ENCODE results near the gene ZDHHC15. TPM values are rescaled to one million over a fixed set of nuclear protein-coding genes. Genes with fewer than 3 reads are reported as not detected.
A peak's percentile ranks its signal among the peaks of the same experiment; 100 is the strongest.
"Not testable (repeated sequence)": the region's sequence is repeated elsewhere in the genome, so short reads cannot be mapped to it uniquely, and the experiment has no call there.

Gene ZDHHC15, protein sequence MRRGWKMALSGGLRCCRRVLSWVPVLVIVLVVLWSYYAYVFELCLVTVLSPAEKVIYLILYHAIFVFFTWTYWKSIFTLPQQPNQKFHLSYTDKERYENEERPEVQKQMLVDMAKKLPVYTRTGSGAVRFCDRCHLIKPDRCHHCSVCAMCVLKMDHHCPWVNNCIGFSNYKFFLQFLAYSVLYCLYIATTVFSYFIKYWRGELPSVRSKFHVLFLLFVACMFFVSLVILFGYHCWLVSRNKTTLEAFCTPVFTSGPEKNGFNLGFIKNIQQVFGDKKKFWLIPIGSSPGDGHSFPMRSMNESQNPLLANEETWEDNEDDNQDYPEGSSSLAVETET
- total RNA-seq (1 to 10 TPM; 2.1 to 6.4 (median 3.0) TPM), polyA plus RNA-seq (under 1 TPM in 2 of 3 donors, not detected in 1; under 0.01 to 0.44 TPM)

DNA sequence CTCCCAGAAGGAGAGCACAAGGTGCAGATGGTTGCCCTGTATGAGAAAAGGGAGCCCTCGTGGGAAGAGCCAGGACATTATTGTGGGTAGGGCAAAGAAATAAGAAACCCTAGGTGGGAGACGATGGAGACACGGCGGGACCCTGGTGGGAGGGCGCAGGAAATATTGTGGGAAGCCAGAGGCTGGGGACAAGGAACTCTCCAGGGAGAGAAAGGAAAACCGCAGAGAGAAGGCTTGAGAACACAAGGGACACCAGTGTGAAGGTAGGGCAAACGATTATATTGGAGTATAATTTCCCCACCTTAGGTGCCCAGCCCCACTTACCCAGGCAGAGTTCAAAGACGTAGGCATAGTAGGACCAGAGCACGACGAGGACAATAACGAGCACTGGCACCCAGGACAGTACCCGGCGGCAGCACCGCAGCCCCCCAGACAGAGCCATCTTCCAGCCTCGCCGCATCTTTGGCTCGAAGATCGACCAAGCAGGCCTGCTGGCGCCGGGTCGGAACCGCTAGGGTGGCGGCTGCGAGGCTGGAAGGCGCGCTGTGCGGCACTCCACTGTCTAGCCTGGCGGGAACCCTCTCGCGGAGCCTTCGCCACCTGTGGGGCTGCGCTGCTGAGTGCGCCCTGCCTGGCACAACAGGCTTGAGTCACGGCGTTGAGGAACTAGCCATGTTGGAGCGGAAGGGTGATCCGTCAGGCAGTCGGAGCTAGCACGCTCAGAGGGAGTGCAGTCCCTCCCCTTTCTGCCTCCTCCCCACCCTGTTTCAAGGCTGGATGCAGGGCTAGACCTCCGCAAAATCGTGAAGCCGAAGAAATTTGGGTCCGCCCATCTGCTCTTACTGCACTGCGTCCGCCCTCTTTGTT lies at the start of gene ZDHHC15:
TSS of gene ZDHHC15 (minus strand) at position 473 of the 867 bp plus-strand sequence. CDS start at position 460, 13 bp downstream.
- WGBS, 2 donors = 1 to 8% methylated on average over 45 of the region's 45 CpGs
- peak; percentile 83 for DNase-seq
- Histone ChIP-seq H3K9me3 (no peaks in the 10 kb centered on the region), H3K4me1 (peaks cover 0 to 13% (median 0%) of the 10 kb centered on the region in 4 donors), H3K4me3 (peak within 1 kb of the TSS; percentile 39 to 56 (median 52)), H3K27ac (peak within 1 kb of the TSS; percentile 78 to 84 (median 82)), H3K36me3 (no peaks in the 10 kb centered on the region), H3K27me3 (no peaks in the 10 kb centered on the region)
- intact Hi-C loops (cut with DNase I) = loop anchor here (2.0 kb wide), 2 partner anchors 74 to 248 kb away; partner anchors contain the start of gene UPRT
- TF ChIP-seq EP300 (IDR thresholded peaks at IDR 0.05) (no peak), POLR2AphosphoS5 (IDR thresholded peaks at IDR 0.05) (peak; percentile 25 to 58 (median 35))

- 90 to 95% methylated on average over 18 of the region's 18 CpGs for WGBS, 2 donors
- H3K27me3 ChIP-seq; H3K4me3 ChIP-seq; H3K27ac ChIP-seq; H3K9me3 ChIP-seq; DNase-seq; intact Hi-C loops (cut with DNase I); H3K36me3 ChIP-seq; H3K4me1 ChIP-seq: not testable (repeated sequence)
These were observed 37.7 kb upstream of the ZDHHC15 start for GRCh38 chrX:75560544-75560943.

- intact Hi-C loops (cut with DNase I) = no loop called here
- Histone ChIP-seq H3K36me3 (no peaks in the 10 kb centered on the region), H3K4me1 (peaks cover 0 to 9% (median 6%) of the 10 kb centered on the region in 4 donors), H3K27me3 (no peaks in the 10 kb centered on the region), H3K9me3 (no peaks in the 10 kb centered on the region), H3K4me3 (no peak overlapping the region), H3K27ac (peak overlapping the region in 3 of 4 donors; percentile 42 to 58 (median 55))
- peak; percentile 86 for DNase-seq
- TF ChIP-seq POLR2A (IDR thresholded peaks at IDR 0.05) (no peak), POLR2AphosphoS5 (IDR thresholded peaks at IDR 0.05) (peak in 1 of 4 donors; percentile 33)
- 27 to 61% methylated on average over 3 of the region's 3 CpGs for WGBS, 2 donors
These were observed 24.9 kb upstream of the ZDHHC15 start for GRCh38 chrX:75547783-75548182.

GRCh38 chrX:75546724-75547511 lies 24.1 kb upstream of the ZDHHC15 start:
- 74 to 78% methylated on average over 2 of the region's 2 CpGs for WGBS, 2 donors
- intact Hi-C loops (cut with DNase I) = no loop called here
- TF ChIP-seq EP300 (IDR thresholded peaks at IDR 0.05) (no peak), POLR2AphosphoS5 (IDR thresholded peaks at IDR 0.05) (no peak), POLR2A (IDR thresholded peaks at IDR 0.05) (no peak)
- TF ChIP-seq, protein P1, sequence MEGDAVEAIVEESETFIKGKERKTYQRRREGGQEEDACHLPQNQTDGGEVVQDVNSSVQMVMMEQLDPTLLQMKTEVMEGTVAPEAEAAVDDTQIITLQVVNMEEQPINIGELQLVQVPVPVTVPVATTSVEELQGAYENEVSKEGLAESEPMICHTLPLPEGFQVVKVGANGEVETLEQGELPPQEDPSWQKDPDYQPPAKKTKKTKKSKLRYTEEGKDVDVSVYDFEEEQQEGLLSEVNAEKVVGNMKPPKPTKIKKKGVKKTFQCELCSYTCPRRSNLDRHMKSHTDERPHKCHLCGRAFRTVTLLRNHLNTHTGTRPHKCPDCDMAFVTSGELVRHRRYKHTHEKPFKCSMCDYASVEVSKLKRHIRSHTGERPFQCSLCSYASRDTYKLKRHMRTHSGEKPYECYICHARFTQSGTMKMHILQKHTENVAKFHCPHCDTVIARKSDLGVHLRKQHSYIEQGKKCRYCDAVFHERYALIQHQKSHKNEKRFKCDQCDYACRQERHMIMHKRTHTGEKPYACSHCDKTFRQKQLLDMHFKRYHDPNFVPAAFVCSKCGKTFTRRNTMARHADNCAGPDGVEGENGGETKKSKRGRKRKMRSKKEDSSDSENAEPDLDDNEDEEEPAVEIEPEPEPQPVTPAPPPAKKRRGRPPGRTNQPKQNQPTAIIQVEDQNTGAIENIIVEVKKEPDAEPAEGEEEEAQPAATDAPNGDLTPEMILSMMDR (IDR thresholded peaks at IDR 0.05) = no peak

GRCh38 chrX:75544786-75545185 lies 21.9 kb upstream of the ZDHHC15 start:
- H3K4me1 ChIP-seq = peaks cover 0 to 9% (median 6%) of the 10 kb centered on the region in 4 donors
- WGBS, 2 donors = 46 to 52% methylated on average over 2 of the region's 2 CpGs
- no peak for TF ChIP-seq EP300 (IDR thresholded peaks at IDR 0.05)
- no peak for DNase-seq
- no peaks in the 10 kb centered on the region for H3K36me3 ChIP-seq
- H3K27me3 ChIP-seq = no peaks in the 10 kb centered on the region
- no peak overlapping the region for H3K4me3 ChIP-seq
- intact Hi-C loops (cut with DNase I) = no loop called here
- H3K27ac ChIP-seq = no peak overlapping the region
- no peaks in the 10 kb centered on the region for H3K9me3 ChIP-seq

More at GRCh38 chrX:75546724-75547511, 24.1 kb upstream of the ZDHHC15 start:
- Histone ChIP-seq H3K27ac (peak overlapping the region in 3 of 4 donors; percentile 42 to 58 (median 55)), H3K36me3 (no peaks in the 10 kb centered on the region), H3K27me3 (no peaks in the 10 kb centered on the region), H3K4me1 (peaks cover 0 to 9% (median 6%) of the 10 kb centered on the region in 4 donors), H3K4me3 (no peak overlapping the region), H3K9me3 (no peaks in the 10 kb centered on the region)
- no peak for DNase-seq

- no peak for DNase-seq
- WGBS, 2 donors = 50 to 81% methylated on average over 1 of the region's 1 CpG
- Histone ChIP-seq H3K4me3 (no peak overlapping the region), H3K27ac (no peak overlapping the region), H3K36me3 (no peaks in the 10 kb centered on the region), H3K27me3 (no peaks in the 10 kb centered on the region), H3K9me3 (no peaks in the 10 kb centered on the region), H3K4me1 (no peaks in the 10 kb centered on the region)
- TF ChIP-seq POLR2AphosphoS5 (IDR thresholded peaks at IDR 0.05) (no peak), POLR2A (IDR thresholded peaks at IDR 0.05) (no peak), EP300 (IDR thresholded peaks at IDR 0.05) (no peak)
- TF ChIP-seq, protein P1 (IDR thresholded peaks at IDR 0.05) = no peak
- intact Hi-C loops (cut with DNase I) = no loop called here
These were observed 38.9 kb downstream of the ZDHHC15 start for GRCh38 chrX:75483933-75484332.

- not testable (repeated sequence) for H3K27ac ChIP-seq, DNase-seq
These were observed 61.1 kb downstream of the ZDHHC15 start for GRCh38 chrX:75461780-75462179.

More at GRCh38 chrX:75461780-75462179, 61.1 kb downstream of the ZDHHC15 start:
- H3K4me1 ChIP-seq; H3K4me3 ChIP-seq; intact Hi-C loops (cut with DNase I); H3K36me3 ChIP-seq; H3K9me3 ChIP-seq; H3K27me3 ChIP-seq: not testable (repeated sequence)

All from sigmoid colon (tissue), 7 donors.